NCI-H510A treated with DMSO at 0.1 percent for 48 hours (cell line): ENCODE results near the gene GRIK4.

ENCODE experiments used
- DNase-seq: peaks from one replicate; lab custom pipeline; 2025; lab: John Stamatoyannopoulos, UW

The GRIK4 gene

DNA sequence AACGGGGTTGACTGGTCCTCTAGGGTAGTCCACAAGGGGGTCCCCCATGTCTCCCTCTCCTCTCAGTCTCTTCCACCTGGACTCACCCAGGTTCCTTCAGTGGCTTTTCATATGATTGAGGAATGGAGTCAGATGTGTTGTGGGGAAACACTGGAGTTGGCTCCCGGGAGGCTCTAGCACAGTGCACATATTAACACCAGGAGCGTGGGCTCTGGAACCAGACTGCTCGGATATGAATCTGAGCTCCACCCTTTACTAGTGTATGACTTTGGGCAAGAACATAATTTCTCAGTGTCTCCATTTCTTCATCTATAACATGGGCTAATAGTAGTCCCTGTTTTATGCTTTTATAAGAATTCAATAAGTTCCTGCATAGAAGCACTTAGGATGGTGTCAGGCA lies 157.0 kb downstream of the GRIK4 start:
- no peak for DNase-seq

DNA sequence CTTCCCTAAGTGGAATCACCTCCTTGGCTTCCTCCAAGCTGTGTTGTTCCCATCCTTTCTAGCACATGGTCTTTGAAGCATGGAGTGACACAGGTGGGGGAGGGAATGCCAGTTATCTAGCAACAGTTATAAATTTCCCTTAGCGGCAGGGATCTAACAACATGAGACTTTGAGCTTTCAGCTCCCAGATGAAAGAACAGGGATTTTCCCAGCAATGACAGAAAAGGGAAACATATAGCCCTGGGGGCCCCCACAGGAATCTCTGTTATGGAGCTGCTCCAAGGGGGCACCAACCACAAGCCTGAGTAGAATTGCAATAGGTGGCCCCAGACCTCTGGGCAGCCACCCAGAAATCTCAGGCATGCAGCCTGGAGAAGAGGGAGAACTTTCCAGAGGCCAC lies 163.0 kb downstream of the GRIK4 start:
- no peak for DNase-seq

DNA sequence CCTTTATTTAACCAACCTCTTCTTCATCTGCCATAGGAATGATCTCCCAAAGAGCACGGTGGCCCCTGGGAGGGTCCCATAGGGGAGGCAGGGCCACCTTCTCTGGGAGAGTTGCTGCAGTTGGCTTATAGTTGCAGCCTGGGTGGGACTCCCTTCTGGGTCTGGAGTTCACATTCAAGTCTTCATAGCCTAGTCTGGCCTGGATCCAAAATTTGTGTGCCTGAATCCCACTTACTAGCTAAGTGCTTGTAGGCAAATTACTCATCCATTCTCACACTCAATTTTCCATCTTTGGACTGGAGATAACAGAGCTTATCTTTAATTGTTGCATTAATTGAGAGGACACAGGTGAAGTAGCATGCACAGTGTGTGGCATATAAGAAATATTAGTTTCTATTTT lies 163.6 kb downstream of the GRIK4 start:
- no peak for DNase-seq

DNA sequence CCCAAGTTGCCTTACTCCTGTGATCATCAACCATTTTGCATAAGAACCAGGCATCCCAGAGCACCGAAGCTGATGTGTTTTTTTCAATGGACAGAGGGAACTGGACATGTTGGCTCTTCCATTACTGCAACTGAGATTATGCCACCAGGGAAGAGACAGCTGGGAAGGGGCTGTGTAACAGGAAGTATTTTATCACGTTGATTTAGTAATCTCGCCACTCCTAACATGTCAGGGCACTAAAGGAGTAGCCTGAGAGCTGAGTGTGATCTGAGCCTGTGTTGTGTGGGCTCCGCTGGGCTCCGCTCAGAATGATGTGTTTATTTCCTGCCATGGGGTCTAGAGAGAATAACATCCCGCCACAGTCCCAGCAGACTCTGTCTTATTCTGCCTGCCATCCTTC lies 165.4 kb downstream of the GRIK4 start:
- DNase-seq = no peak

DNA sequence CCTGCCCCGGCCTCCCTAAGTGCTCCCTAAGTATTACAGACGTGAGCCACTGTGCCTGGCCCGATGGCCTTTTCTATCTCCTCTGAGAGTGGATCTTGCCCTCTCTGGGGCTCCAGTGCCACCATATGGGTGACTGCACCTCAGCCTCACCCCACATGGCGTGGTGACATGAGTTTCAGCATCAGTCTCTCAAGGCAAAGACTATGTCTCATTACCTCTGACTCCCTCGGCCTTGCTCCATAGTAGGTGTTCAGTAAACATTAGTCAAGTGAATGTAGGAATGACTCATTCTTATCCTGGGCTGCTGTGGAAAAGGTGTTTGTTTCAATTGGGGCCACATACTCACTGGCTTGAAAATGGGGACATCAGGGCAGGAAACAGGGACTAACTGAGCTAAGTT lies 168.8 kb downstream of the GRIK4 start:
- no peak for DNase-seq

DNA sequence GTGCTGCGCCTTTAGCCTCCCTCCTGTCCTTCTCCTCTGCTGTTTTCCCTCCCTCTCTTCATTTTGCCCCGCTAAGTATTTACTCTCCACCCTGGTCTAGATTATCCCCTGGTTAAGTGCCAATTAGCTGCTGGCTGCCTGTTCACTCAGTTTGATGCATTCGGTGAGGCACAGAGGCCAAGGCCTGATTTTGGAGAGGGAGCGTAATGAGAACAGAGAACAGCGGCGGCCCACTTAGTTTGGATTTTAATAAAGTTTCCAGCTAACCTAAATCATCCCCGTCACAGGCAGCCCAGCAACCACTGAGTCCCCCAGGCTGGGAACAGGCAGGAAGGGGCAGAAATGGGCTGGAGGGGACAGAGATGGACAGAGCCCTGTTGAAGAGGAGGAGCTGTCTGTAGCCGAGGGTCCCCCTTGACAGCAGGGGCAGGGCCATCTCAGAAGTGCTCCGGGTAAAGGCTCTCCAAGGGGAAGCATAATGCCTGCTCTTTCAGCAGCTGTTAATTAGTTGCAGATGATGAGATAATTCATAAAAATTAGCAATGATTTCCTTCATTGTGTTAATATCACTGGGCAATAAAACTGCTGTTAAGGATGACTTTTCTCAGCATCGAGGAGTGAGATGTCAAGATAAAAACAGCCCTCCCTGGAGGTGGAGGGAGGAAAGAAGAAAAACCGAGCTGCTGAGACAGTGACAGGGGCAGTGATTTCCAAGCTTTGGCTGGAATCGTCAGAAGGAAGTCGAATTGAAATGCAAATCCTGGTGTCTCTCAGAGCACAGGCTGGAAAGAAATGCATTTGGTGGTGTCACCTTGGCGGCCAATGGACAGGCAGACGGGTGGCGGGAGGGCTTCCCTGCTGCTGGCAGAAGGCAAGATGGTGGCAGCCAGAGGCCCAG lies 170.1 kb downstream of the GRIK4 start:
- no peak for DNase-seq

DNA sequence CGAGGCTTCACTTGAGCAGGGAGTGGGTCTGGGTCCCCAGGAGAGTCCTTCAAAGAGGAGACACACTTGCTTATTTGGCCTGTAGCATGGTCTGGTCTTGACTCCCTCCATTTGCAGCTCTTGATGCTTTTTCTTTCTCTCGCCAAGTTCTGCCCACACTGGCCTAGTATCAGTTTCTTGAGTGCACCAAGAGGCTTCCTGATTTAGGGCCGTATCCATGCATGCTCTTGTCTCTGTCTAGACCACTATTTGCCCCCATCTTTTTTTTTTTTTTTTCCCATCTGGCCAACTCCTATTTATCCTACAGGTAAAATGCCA lies 170.7 kb downstream of the GRIK4 start:
- DNase-seq = no peak

DNA sequence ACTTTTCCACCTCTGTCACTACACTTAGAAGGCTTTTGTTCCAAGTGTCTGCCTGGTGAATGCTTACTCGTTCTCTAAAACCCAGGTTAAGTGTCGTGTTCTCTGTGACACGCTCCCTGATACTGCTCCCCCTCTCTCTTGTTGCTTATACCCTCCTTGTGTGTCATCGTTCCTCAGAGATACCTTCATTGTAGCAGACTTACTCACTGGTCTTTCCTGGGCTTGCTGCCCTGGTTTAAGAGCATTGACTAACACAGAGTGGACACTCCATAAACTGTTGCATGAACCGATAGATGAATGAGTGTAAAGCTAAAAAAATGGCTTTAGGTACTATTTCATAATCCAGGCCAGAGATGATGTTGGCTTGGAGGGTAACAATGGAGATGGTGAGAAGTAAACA lies 171.3 kb downstream of the GRIK4 start:
- DNase-seq = no peak

DNA sequence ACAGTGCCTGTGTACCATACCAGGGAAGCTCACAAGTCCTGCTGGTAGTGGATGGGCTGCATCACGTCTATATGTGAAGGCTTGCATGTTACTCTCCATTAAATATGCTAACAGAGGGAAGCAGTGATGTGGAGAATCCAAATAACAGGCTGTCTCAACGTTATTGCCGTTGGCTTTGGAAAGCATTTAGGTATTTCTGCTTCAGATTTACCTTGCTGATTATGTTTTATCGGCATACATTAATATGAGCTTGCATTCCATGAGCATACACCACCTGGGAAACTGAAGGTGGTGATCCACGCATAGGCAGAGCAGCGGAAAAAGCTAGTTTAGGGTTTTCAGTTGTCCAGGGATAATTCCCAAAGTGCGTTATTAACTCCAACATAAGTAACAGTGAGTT lies 175.0 kb downstream of the GRIK4 start:
- no peak for DNase-seq

DNA sequence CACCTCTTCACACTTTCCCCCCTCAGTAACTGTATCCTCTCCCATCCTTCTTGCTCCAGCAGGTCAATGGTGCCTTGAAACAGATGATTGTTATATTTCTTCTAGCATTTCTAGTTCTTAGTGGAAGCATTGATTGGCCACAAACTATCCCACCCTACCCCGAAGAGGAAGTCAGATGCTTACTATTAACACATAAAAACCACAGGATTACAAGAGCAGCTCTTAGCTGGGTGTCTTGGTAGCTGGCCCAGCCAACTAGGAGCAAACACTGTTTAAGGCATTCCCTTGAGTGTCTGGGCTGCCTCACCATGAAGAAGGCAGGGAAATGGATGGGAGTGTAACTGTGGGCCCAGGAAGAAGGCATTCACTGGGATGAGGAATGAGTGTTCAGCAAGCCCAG lies 176.6 kb downstream of the GRIK4 start:
- no peak for DNase-seq

DNA sequence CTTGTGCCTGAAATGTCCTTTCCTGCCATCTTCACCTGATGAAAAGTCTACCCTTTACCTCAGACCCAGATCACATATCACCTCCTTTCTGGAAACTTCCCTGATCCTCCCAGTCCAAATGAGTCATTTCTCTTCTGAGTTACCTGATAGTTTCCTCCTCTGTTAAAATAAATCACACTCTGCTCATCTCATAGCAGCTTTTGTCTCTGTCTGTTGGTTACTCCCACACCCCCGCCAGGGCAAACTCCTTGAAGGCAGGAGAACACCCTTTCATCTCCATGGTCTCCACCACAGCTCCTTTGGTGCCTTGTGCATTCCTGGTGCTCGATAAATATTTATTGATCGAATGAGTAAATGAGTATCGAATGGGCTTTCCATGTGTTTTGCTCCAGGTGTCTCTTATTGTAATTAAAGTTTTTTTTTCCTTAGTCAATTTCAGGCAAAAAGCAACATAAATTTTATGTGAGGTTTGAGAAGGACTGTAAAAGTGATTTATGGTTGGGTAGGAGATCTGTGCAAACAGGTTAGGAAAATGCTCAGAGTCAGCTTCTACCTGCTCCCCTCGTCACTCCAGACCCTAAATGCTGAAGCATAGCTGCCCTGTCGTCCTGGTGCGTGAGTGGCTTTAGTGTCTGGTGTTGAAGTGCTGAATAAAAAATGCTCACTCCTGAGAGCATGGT lies 178.2 kb downstream of the GRIK4 start:
- DNase-seq = no peak

DNA sequence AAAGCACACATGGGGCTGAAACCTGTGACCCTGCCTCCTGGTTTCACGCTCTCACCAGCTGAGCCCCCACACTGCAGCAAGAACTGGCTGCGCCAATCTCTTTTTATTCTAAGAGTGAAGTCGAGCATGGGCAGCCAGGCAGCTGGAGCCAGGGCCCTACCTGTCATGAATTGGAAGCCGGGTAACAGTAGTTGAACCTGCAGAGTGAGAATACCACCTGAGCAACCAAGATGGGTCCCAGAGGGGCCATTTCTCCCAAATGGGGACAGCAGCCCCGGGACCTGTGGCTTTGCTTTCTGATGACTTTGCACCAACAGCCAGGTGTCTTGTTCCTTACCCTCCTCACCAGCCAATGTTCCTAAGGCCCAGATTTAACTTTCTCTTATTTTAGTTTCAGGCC lies 178.9 kb downstream of the GRIK4 start:
- no peak for DNase-seq

DNA sequence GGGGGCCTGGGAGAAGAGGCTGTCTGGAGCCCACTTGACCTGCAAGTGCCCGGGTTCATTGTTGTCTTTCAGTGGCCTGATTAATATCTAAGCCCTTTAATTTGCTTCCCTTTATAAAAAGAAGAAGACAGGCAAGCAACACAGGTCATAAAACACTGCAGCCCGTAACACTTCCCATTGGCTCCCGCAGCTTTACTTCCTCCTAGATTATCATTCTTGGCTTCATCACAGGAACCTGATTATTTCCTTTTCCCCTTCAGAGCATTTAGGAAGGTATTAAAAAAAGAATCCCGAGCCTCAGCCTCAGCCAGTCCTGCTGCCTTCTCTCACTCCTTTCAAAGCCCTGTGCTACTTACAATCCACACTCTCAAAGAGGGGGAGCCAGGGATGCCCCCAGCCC lies 183.2 kb downstream of the GRIK4 start:
- DNase-seq = no peak

DNA sequence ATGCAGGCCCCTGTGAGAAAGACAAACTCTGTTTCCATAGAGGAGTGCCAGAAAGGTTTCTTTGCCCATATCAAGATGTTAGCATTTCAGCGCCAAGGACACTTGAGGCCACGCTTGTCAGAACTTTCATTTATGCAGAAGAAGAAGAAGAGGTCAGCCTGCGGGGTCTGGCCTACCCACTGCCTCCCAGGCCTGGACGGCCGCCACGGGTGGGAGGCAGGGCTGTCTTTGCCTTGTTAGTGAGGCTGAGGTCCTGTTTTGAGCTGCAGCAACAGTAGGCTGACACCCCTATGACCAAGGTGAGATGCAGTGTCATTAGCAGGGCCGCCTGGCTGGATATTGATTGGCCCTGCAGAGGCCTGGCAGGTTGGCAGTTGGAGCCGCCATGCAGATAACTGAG lies 183.9 kb downstream of the GRIK4 start:
- DNase-seq = no peak

DNA sequence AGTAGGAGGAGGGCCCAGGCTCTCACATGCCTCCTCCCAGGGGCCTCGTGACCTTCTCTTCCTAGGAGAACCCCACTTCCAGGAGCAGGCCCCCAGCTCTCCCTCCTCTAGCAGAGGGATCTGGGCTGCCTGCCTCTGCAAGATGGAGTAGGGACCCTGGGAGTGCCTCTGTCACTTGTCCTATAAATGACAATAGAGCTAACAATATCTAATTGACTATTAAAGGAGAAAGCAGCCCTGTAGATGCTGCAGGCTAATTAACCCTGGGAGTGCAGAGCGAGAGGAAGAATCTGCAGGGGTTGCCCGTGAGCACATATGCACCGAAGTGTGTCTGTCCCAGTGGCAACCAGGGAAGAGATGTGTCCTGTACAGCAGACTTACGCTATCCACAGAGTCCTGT lies 184.4 kb downstream of the GRIK4 start:
- no peak for DNase-seq

DNA sequence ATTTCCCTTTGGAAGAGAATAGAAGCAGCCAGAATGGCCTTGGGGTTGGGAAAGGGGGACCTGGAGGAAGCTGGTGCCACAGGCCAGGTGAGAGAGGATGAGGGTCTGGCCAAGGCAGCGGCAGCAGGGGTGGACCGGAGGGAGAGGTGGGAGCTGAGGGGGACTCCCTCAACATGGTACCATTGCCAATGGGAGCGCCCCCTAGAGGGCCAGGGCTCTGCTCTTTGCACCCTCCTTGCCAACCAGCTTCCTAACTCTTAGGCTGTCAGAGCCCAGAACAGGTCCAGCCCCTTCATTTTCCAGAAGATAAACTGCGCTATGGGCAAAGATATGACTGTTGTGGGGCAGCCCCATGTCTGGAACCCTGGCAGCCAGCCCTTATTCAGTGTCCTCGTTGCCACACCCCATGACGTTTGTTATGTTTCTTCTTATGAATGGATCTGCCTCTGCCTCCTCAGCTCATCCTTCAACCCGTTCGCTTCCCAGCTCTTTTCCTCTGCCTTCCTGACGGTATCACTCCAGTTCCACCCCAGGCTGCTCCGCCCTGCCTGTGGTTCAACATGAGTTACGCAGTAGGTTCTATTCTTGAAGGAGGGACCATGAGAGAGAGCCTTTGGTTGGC lies 185.2 kb downstream of the GRIK4 start:
- no peak for DNase-seq

DNA sequence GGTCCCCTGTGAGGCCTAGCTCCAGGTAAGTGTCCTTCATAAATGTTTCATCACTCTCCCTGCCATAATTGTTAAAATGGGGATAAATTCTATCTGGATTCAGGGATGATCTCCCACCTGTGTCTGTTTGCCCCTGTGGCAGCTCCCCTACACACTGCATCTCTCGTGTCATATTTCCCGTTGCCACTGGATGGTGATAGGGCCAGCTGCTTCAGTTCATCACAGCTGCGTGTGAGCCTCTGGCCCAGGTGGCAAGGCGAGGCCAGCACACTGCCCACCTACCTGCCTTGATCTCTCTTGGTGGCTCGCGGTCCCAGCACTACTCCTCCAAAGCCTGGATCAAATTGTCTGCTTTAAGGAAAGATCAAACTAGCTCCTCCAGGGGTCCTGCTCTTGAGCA lies 187.4 kb downstream of the GRIK4 start:
- DNase-seq = no peak

DNA sequence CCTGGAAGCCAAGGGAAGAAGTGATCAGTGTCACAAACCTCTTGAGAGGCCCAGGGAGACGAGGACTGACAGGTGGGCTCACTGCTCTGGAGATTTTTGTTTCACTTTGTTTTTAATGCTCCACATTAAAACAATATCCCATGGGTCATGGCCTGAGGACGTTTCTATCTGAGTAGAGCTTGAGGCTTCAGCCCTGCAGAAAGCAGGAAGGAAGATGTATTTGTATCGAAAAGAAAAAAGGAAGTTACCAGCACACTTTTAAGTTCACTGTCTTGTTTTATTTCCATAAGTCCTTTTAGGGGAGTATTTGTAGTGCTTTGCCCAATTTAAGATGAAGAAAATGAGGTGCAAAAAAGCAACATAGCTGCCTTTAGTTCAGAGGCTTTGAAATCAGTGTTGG lies 191.1 kb downstream of the GRIK4 start:
- DNase-seq = no peak

DNA sequence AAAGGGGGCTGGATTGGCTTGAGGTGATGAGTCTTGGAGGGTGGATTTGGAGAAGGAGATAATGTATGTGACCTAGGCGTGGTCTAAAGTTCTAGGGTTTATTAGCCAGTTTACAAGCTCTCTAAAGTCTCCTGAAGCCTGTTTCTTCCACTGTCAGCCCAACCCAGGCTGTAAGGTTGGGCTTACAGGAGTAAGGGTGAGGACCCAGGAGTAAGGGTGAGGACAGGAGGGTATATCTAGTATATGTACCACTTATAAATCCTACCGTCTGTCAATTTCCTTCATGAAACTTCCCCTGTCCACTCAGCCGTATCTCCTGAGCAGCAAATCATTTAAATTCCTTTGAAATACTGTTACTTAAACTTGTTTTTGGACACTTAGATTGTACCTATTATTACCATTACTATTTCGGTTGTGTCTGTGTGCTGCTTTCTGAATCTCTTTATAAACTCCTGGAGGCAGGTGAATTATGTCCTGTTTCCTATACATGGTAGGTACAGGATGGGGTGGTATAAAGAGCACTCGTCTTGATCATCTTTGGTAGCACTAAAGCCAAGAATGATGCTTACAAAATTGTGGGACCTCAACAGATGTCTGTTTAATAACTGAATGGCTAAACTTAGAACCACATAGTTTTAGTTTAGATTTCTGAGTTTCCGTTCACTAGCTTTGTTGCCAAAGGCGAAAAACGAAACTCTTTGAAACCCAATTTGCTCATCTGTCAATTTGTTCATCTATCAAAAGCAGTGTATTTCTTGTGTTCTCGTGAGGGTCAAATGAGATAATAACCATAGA lies 192.0 kb downstream of the GRIK4 start:
- DNase-seq = no peak

DNA sequence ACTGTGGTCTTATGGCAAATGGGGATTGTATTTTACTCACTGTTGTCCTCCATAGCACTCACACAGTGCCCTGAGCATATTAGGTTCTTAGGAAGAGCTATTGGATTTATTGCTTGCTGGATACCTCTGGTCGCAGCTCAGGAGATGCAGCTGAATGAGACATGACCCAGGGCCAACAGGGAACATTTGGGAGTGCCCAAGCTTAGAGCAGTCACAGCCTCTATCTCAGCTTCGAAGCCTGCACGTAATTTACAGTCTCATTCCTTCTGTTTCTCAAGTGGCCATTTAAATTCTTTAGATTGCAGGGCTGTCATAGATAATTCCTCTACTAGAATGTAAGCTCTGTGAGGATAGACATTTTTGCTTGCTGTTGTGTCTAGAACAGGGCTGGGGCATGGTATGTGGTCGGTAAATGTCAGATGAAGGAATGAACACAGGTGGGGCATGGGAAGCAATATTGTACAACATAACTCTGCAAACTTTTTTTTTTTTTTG lies 192.8 kb downstream of the GRIK4 start:
- DNase-seq = no peak

DNA sequence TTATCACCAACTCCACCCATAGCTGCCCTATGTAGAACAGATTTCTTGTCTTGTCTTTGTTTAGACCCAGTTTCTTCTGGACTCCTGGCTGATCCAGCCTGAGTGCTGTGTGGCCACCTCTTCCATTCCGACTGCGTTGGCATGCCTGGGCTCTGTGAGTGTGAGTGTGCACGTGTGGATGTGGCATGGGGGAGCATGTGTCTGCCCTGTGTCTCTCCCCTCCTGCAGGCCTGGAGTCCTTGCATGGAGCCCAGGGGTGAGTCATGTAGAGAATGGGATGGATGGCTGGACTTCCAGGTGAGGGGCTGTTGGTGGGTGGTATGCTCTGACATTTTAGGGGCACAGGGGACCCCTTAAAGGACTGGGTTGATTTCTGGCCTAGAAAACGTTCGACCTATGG lies 194.7 kb downstream of the GRIK4 start:
- no peak for DNase-seq

DNA sequence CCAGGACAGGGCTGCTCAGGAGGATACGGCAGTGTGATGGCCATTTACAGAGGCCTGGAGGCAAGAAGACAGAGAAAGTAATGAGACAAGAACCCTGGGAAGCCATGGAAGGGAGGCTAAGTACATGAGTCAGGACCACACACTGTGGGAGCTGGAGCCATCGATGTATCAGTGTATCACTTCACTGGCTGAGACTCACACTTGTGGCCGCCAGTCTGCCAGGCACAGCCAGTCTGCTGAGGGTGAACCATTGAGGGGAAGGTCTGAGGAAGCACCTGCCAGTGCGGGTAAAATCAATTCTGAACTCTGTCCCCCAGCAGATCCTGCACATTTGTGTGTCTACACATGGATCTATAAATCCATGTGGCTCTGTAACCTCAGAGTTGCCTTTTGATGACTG lies 195.6 kb downstream of the GRIK4 start:
- DNase-seq = no peak
